SU-DHL-6 (cell line): ENCODE results near the gene ATP7A.

Experiments
- H2AFZ ChIP-seq: fragments of 200-600 bp; sonication (generic); 2 replicates; pipeline ENCODE4 v1.6.1; 2014; ENCODE audit warnings: low read depth, mild to moderate bottlenecking, moderate library complexity, mixed read lengths, antibody characterized with exemption, low read length; ENCODE audit not compliant: severe bottlenecking
- H3F3A ChIP-seq: fragments of 200-600 bp; shearing (Covaris generic); 2 replicates; pipeline ENCODE4 v1.6.0; 2016; ENCODE audit warnings: antibody characterized with exemption, mild to moderate bottlenecking; ENCODE audit not compliant: insufficient read depth
- H3K27ac ChIP-seq: fragments of 200-600 bp; sonication (generic); 2 replicates; pipeline ENCODE4 v1.5.1; 2016; ENCODE audit warnings: low read depth, mild to moderate bottlenecking, low read length, moderate library complexity, mixed read lengths
- H3K27me3 ChIP-seq: fragments of 200-600 bp; sonication (generic), shearing (Covaris generic); 2 replicates; pipeline ENCODE4 v1.6.0; 2014; ENCODE audit warnings: mild to moderate bottlenecking, low read length
- H3K36me3 ChIP-seq: fragments of 200-600 bp; sonication (generic); 2 replicates; pipeline ENCODE4 v1.6.1; 2014; ENCODE audit warnings: mild to moderate bottlenecking, low read length, mixed read lengths
- H3K4me2 ChIP-seq: fragments of 300-600, 200-600 bp; shearing (Covaris generic), sonication (generic); 2 replicates; pipeline ENCODE4 v1.6.0; 2014; ENCODE audit warnings: low read length, low read depth, mild to moderate bottlenecking; ENCODE audit not compliant: poor library complexity, severe bottlenecking
- H3K4me3 ChIP-seq: fragments of 200-600 bp; sonication (generic); 2 replicates; pipeline ENCODE4 v1.5.1; 2014; ENCODE audit warnings: antibody characterized with exemption, low read length, mild to moderate bottlenecking, mixed read lengths; ENCODE audit not compliant: insufficient read depth, poor library complexity, severe bottlenecking
- H3K79me2 ChIP-seq: fragments of 200-600 bp; sonication (generic); 2 replicates; pipeline ENCODE4 v1.6.1; 2014; ENCODE audit warnings: mild to moderate bottlenecking, low read length, moderate library complexity; ENCODE audit not compliant: insufficient read depth
- H3K9ac ChIP-seq: fragments of 200-600 bp; sonication (generic); 2 replicates; pipeline ENCODE4 v1.7.0; 2014; ENCODE audit warnings: mild to moderate bottlenecking, low read length
- H3K9me2 ChIP-seq: fragments of 200-600 bp; sonication (generic); replicated peaks from 2 replicates; pipeline ENCODE4 v1.6.1; 2014; ENCODE audit warnings: low read length; ENCODE audit not compliant: insufficient read depth
- H3K9me3 ChIP-seq: fragments of 200-600 bp; sonication (generic); 2 replicates; pipeline ENCODE4 v1.6.1; 2014; ENCODE audit warnings: low read length, mixed read lengths; ENCODE audit not compliant: insufficient read depth
- H4K20me1 ChIP-seq: fragments of 200-600 bp; sonication (generic); 2 replicates; pipeline ENCODE4 v1.6.1; 2014; ENCODE audit warnings: low read depth, mild to moderate bottlenecking, antibody characterized with exemption, low read length, moderate library complexity, mixed read lengths
- EZH2phosphoT487 ChIP-seq: fragments of 200-600 bp; sonication (generic), shearing (Covaris generic); conservative IDR thresholded peaks from 2 replicates; pipeline ENCODE4 v1.6.1; 2018; ENCODE audit warnings: mild to moderate bottlenecking, antibody characterized with exemption, low read length, moderate library complexity, mixed read lengths
- TF ChIP-seq, protein P1 (sequence below): fragments of 200-600 bp; sonication (generic); IDR thresholded peaks from one replicate; pipeline ENCODE4 v1.5.1; 2017; ENCODE audit warnings: antibody characterized with exemption, mild to moderate bottlenecking, low read length, moderate library complexity; ENCODE audit not compliant: insufficient read depth, poor library complexity, severe bottlenecking

The ATP7A gene

GRCh38 chrX:77953302-77953701 lies 42.8 kb downstream of the ATP7A start:
- H3K4me3 ChIP-seq, result no peak overlapping the region

DNA sequence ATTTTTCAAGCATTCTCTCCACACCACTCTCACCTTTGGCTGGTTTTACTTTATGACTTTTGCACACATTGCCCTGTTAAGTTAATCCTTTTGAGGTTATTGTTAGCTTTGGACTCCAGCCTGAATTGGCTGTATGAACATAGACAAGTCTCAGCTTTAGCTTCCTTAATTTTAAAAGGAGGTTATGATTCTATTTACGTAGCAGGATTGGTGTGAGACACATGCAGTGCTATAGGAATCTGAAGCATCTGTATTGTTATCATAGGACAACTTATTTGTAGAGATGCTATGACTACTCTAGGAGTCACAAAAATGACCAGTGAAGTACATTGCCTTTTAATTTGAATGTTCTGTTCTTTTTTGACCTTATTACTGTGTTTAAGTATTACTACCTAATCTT lies 43.2 kb downstream of the ATP7A start:
- Histone ChIP-seq H3K9me2 (no peaks in the 10 kb centered on the region), H4K20me1 (no peaks in the 10 kb centered on the region), H3F3A (no peaks in the 10 kb centered on the region), H3K36me3 (no peaks in the 10 kb centered on the region), H2AFZ (no peak overlapping the region), H3K9ac (no peak overlapping the region), H3K9me3 (no peaks in the 10 kb centered on the region), H3K79me2 (no peaks in the 10 kb centered on the region), H3K4me2 (no peak overlapping the region), H3K27ac (no peak overlapping the region), H3K27me3 (no peaks in the 10 kb centered on the region), H3K4me3 (no peak overlapping the region)
- TF ChIP-seq EZH2phosphoT487, result no peak
- TF ChIP-seq, protein P1, sequence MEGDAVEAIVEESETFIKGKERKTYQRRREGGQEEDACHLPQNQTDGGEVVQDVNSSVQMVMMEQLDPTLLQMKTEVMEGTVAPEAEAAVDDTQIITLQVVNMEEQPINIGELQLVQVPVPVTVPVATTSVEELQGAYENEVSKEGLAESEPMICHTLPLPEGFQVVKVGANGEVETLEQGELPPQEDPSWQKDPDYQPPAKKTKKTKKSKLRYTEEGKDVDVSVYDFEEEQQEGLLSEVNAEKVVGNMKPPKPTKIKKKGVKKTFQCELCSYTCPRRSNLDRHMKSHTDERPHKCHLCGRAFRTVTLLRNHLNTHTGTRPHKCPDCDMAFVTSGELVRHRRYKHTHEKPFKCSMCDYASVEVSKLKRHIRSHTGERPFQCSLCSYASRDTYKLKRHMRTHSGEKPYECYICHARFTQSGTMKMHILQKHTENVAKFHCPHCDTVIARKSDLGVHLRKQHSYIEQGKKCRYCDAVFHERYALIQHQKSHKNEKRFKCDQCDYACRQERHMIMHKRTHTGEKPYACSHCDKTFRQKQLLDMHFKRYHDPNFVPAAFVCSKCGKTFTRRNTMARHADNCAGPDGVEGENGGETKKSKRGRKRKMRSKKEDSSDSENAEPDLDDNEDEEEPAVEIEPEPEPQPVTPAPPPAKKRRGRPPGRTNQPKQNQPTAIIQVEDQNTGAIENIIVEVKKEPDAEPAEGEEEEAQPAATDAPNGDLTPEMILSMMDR, result no peak

More at GRCh38 chrX:77953302-77953701, 42.8 kb downstream of the ATP7A start:
- H3K36me3 ChIP-seq, result no peaks in the 10 kb centered on the region
- H3K9ac ChIP-seq, result no peak overlapping the region
- TF ChIP-seq, protein P1, result no peak
- no peak for TF ChIP-seq EZH2phosphoT487
- H4K20me1 ChIP-seq, result no peaks in the 10 kb centered on the region
- no peaks in the 10 kb centered on the region for H3K27me3 ChIP-seq
- no peaks in the 10 kb centered on the region for H3K9me3 ChIP-seq
- H2AFZ ChIP-seq, result no peak overlapping the region
- no peak overlapping the region for H3K4me2 ChIP-seq
- H3K27ac ChIP-seq, result no peak overlapping the region
- H3K79me2 ChIP-seq, result no peaks in the 10 kb centered on the region
- no peaks in the 10 kb centered on the region for H3F3A ChIP-seq
- H3K9me2 ChIP-seq, result no peaks in the 10 kb centered on the region

- Histone ChIP-seq H3K4me2 (no peak overlapping the region), H3K79me2 (no peaks in the 10 kb centered on the region), H2AFZ (no peak overlapping the region), H3K27me3 (no peaks in the 10 kb centered on the region), H3K9ac (no peak overlapping the region), H3K4me3 (no peak overlapping the region), H3F3A (no peaks in the 10 kb centered on the region), H3K9me3 (no peaks in the 10 kb centered on the region), H3K36me3 (no peaks in the 10 kb centered on the region), H3K9me2 (no peaks in the 10 kb centered on the region), H4K20me1 (no peaks in the 10 kb centered on the region), H3K27ac (no peak overlapping the region)
- no peak for TF ChIP-seq EZH2phosphoT487
- TF ChIP-seq, protein P1, result no peak
Observed at GRCh38 chrX:77960567-77960966, 50.1 kb downstream of the ATP7A start.
